ENCODE data around the gene CELA3B. TPM values are rescaled to one million over a fixed set of nuclear protein-coding genes. Genes with fewer than 3 reads are reported as not detected.
A peak's percentile ranks its signal among the peaks of the same experiment; 100 is the strongest.
"Not testable (repeated sequence)": the region's sequence is repeated elsewhere in the genome, so short reads cannot be mapped to it uniquely, and the experiment has no call there.

Gene CELA3B
- total and polyA plus RNA-seq, 4 donors: 0.50 TPM; not detected in 3

DNA sequence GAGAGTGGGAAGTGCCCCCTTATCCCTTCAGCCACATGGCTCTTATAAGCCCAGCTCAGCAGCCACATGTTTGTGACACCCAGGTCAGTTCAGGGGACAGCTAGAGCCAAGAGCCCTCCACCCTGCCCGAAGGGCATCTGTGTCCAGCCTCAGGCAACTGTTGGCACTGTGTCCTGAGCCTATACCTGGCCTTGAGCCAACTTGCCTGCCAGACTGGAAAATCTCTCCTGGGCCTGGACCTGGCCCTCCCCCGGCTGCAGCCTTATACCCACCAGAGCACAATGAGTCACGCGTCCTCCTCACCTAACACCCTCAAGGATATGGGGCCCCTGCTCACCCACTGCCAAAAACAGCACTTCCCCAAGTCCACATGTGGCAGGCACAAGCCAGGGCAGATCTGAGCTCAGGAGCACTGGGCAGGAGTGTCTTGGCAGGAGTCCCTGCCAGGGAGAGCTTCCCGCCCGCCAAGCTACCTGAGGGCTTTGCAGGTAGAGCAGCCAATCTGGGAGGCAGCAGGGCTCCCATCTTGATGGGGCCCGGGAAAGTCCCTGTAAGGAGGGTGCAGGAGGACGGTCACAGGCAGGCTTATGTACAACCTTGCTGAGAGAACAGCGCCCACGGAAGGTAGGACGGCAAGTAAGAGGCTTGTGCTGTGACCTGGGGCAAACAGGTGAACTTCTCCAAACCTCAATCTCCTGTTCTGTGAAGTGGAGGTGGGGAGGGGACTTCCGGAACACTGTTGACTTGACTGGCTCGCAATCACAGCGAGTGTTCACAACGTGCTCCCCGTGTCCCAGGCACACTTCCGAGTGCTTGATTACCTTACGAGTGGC lies 19.9 kb upstream of the CELA3B start:
- Histone ChIP-seq H3K27me3 (ENCODE audit: control insufficient read depth, insufficient read depth, low read length) (no peaks in the 10 kb centered on the region), H3K9me3 (ENCODE audit: control insufficient read depth, insufficient read depth, low read length) (no peaks in the 10 kb centered on the region), H3K4me1 (ENCODE audit: control insufficient read depth, insufficient read depth, low read length) (peaks cover 20% of the 10 kb centered on the region), H3K4me3 (ENCODE audit: low read depth, low read length) (no peak overlapping the region), H3K36me3 (ENCODE audit: control insufficient read depth, insufficient read depth, low read length) (no peaks in the 10 kb centered on the region), H3K27ac (ENCODE audit: low read depth, low read length) (no peak overlapping the region)
- WGBS (ENCODE audit: insufficient coverage): 78% methylated on average over 14 of the region's 18 CpGs
- DNase-seq (ENCODE audit: low read depth in 4 of 6, low spot score in 6 of 6): no peak

DNA sequence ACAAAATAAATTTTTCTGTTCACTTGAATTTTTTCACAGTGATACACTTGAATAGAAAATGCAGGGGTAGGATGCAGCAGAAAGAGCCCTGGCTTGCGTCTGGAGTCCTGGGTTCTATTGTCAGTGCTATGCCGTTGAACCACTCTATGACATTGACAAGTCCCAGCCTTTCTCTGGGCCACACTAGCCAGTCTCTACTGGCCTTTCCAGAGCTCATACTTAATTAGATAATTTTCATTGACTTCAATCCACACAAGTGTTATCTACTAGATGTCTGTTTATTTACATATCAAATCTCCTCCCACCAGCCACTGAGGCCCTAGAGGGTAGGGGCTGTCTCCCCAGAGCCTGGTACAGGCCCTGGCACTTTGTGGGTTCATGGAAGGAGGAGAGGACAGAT lies 15.5 kb upstream of the CELA3B start:
- no peak overlapping the region for H3K27ac ChIP-seq (ENCODE audit: low read depth, low read length)
- H3K9me3 ChIP-seq (ENCODE audit: control insufficient read depth, insufficient read depth, low read length): no peaks in the 10 kb centered on the region
- H3K27me3 ChIP-seq (ENCODE audit: control insufficient read depth, insufficient read depth, low read length): no peaks in the 10 kb centered on the region
- no peaks in the 10 kb centered on the region for H3K36me3 ChIP-seq (ENCODE audit: control insufficient read depth, insufficient read depth, low read length)
- DNase-seq (ENCODE audit: low read depth in 4 of 6, low spot score in 6 of 6): no peak
- 85% methylated on average over 2 of the region's 2 CpGs for WGBS (ENCODE audit: insufficient coverage)
- H3K4me3 ChIP-seq (ENCODE audit: low read depth, low read length): no peak overlapping the region
- peaks cover 10% of the 10 kb centered on the region for H3K4me1 ChIP-seq (ENCODE audit: control insufficient read depth, insufficient read depth, low read length)

DNA sequence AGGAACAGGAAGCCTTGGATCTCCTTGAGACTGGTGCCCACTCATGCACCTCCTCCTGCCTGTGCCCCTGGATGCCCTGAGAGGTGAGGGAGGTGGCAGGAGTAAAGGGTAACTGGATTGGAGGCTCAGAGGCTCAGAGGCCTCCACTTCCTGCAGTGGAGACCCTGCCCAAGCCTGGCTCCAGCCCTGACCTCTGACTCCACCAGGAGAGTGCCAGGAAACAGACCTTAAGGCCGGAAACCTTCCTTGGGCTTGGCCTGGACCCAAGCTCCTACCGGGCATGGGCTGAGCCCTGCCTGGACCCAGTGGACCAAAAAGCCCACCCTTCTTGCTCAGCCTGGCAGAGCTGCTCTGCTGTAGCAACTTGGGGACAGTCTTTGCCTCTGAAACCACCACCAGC lies 15.0 kb upstream of the CELA3B start:
- Histone ChIP-seq H3K4me1 (ENCODE audit: control insufficient read depth, insufficient read depth, low read length) (peaks cover 9% of the 10 kb centered on the region), H3K9me3 (ENCODE audit: control insufficient read depth, insufficient read depth, low read length) (no peaks in the 10 kb centered on the region), H3K36me3 (ENCODE audit: control insufficient read depth, insufficient read depth, low read length) (no peaks in the 10 kb centered on the region), H3K27me3 (ENCODE audit: control insufficient read depth, insufficient read depth, low read length) (no peaks in the 10 kb centered on the region), H3K27ac (ENCODE audit: low read depth, low read length) (no peak overlapping the region), H3K4me3 (ENCODE audit: low read depth, low read length) (no peak overlapping the region)
- no peak for DNase-seq (ENCODE audit: low read depth in 4 of 6, low spot score in 6 of 6)
- 82% methylated on average over 2 of the region's 2 CpGs for WGBS (ENCODE audit: insufficient coverage)

DNA sequence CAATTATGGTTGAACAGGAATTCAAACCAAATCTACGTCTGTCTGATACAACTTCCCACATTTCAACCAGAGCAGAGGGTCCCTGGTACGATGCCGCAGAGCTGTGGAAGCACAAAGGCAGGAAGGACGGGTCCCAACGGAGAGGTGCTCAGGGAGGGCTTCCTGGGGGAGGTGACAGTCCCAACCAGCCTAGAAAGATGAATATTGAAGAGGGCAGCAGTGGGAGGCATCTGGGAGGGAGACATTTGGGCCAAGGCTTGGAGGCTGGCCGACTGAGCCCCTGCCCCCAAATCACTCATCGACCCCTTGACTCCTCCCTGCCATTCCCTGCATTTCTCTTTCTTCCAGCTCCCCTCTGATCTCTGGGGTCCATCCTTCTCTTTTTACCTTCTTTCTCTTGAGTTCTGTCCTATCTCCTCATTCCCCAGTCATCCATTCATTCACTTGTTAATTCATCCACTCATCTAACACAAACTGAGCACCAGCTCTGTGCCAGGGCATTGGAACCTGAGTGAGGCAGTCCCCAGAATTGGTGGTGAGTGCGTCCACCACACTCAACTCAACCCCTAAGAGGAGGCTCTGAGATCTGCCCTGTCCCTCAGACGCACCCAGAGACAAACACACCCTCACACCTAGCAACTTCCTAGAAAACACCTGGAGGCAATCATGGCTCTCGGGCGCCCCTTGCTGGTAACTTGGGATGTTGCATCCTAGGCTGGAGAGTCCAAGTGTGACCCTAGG lies 13.2 kb upstream of the CELA3B start:
- peak in 5 of 6 donors; percentile 47 to 92 (median 62) for DNase-seq (ENCODE audit: low read depth in 4 of 6, low spot score in 6 of 6)
- H3K36me3 ChIP-seq (ENCODE audit: control insufficient read depth, insufficient read depth, low read length): no peaks in the 10 kb centered on the region
- no peak overlapping the region for H3K27ac ChIP-seq (ENCODE audit: low read depth, low read length)
- no peaks in the 10 kb centered on the region for H3K27me3 ChIP-seq (ENCODE audit: control insufficient read depth, insufficient read depth, low read length)
- 36% methylated on average over 9 of the region's 11 CpGs for WGBS (ENCODE audit: insufficient coverage)
- no peaks in the 10 kb centered on the region for H3K9me3 ChIP-seq (ENCODE audit: control insufficient read depth, insufficient read depth, low read length)
- H3K4me1 ChIP-seq (ENCODE audit: control insufficient read depth, insufficient read depth, low read length): peaks cover 3% of the 10 kb centered on the region
- no peak overlapping the region for H3K4me3 ChIP-seq (ENCODE audit: low read depth, low read length)

DNA sequence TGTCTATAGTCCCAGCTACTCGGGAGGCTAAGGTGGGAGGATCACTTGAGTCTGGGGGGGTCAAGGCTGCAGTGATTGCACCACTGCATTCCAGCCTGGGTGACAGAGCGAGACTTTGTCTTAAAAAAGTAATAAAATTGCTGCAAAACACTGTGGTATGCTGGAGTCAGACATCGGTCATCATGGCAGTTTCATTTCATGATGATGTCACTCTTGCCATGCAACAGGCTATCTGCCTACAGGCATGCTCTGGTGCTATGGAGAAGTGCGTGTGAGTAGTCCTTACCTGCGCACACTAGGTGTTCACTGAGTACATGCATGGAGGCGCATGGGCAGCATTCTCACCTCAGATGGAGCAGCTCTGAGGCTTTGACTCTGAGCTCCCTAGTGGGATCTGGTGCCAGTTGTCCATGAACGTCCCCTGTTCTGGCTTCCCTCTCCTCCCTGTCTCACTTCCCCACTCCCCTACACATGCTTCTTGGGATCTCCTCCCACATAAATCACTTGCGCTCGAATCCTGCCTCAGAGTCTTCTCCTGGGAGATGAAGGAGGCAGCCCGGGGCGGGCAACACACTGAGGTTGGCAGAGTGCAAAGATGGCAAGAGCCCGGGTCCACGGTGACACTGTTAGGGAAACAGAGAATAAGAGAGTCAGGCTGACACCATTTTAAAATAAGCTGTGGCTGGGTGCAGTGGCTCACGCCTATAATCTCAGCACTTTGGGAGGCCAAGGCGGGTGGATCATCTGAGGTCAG lies 10.4 kb upstream of the CELA3B start:
- no peak overlapping the region for H3K4me3 ChIP-seq (ENCODE audit: low read depth, low read length)
- H3K9me3 ChIP-seq (ENCODE audit: control insufficient read depth, insufficient read depth, low read length): no peaks in the 10 kb centered on the region
- DNase-seq (ENCODE audit: low read depth in 4 of 6, low spot score in 6 of 6): no peak
- H3K27ac ChIP-seq (ENCODE audit: low read depth, low read length): no peak overlapping the region
- H3K36me3 ChIP-seq (ENCODE audit: control insufficient read depth, insufficient read depth, low read length): no peaks in the 10 kb centered on the region
- H3K27me3 ChIP-seq (ENCODE audit: control insufficient read depth, insufficient read depth, low read length): no peaks in the 10 kb centered on the region
- H3K4me1 ChIP-seq (ENCODE audit: control insufficient read depth, insufficient read depth, low read length): peaks cover 3% of the 10 kb centered on the region
- WGBS (ENCODE audit: insufficient coverage): 82% methylated on average over 13 of the region's 15 CpGs

DNA sequence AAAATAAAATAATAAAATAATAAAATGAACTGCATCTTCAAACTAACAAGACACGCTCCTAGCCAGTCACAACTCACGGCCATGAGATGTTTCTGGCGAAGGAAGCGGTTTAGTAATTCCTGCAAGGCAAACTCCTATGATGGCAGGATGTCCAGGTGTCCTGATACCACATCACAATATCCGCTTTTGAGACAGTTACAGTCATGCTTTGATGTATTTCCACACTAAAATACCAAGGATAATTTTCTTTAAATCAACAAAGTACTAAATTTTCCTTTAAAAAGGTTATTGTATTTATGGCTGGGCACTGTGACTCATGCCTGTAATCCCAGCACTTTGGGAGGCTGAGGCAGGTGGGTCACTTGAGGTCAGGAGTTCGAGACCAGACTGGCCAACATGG lies 9.6 kb upstream of the CELA3B start:
- H3K4me3 ChIP-seq (ENCODE audit: low read depth, low read length); DNase-seq (ENCODE audit: low read depth in 4 of 6, low spot score in 6 of 6); H3K36me3 ChIP-seq (ENCODE audit: control insufficient read depth, insufficient read depth, low read length); H3K9me3 ChIP-seq (ENCODE audit: control insufficient read depth, insufficient read depth, low read length); H3K27me3 ChIP-seq (ENCODE audit: control insufficient read depth, insufficient read depth, low read length); H3K27ac ChIP-seq (ENCODE audit: low read depth, low read length); H3K4me1 ChIP-seq (ENCODE audit: control insufficient read depth, insufficient read depth, low read length): not testable (repeated sequence)
- 100% methylated on average over 3 of the region's 6 CpGs for WGBS (ENCODE audit: insufficient coverage)

DNA sequence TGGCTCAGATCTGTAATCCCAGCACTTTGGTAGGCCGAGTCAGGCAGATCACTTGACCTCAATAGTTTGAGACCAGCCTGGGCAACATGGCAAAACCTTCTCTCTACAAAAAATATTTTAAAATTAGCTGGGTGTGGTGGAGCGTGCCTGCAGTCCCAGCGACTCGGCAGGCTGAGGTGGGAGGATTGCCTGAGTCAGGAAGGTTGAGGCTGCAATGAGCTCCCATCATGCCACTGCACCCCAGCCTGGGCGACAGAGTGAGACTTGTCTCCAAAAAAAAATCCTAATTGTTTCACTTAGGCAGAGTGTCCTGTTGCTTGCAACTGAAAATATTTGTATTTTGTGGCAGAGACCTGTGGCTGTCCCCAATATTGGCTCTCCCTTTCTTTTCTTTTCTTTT lies 7.8 kb upstream of the CELA3B start:
- not testable (repeated sequence) for H3K4me3 ChIP-seq (ENCODE audit: low read depth, low read length); DNase-seq (ENCODE audit: low read depth in 4 of 6, low spot score in 6 of 6); H3K27me3 ChIP-seq (ENCODE audit: control insufficient read depth, insufficient read depth, low read length); H3K4me1 ChIP-seq (ENCODE audit: control insufficient read depth, insufficient read depth, low read length); H3K36me3 ChIP-seq (ENCODE audit: control insufficient read depth, insufficient read depth, low read length); H3K27ac ChIP-seq (ENCODE audit: low read depth, low read length); H3K9me3 ChIP-seq (ENCODE audit: control insufficient read depth, insufficient read depth, low read length)
- WGBS (ENCODE audit: insufficient coverage): 88% methylated on average over 3 of the region's 5 CpGs

DNA sequence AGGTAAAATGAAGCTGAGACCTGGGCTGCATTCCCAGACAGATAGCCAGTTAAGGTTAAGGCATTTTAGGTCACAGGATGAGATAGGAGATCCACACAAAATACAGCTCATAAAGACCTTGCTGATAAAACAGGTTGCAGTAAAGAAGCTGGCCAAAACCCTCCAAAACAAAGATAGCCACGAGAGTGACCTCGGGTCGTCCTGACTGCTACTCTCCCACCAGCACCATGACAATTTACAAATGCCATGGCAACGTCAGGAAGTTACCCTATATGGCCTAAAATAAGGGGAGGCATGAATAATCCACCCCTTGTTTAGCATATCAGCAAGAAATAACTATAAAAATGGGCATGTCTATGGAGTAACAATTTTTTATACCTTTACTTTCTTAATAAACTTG lies 6.3 kb upstream of the CELA3B start:
- H3K27ac ChIP-seq (ENCODE audit: low read depth, low read length); H3K27me3 ChIP-seq (ENCODE audit: control insufficient read depth, insufficient read depth, low read length); H3K9me3 ChIP-seq (ENCODE audit: control insufficient read depth, insufficient read depth, low read length); DNase-seq (ENCODE audit: low read depth in 4 of 6, low spot score in 6 of 6); H3K4me1 ChIP-seq (ENCODE audit: control insufficient read depth, insufficient read depth, low read length); H3K36me3 ChIP-seq (ENCODE audit: control insufficient read depth, insufficient read depth, low read length); H3K4me3 ChIP-seq (ENCODE audit: low read depth, low read length): not testable (repeated sequence)
- WGBS (ENCODE audit: insufficient coverage): no CpG with 5 or more reads among the region's 4 CpGs

DNA sequence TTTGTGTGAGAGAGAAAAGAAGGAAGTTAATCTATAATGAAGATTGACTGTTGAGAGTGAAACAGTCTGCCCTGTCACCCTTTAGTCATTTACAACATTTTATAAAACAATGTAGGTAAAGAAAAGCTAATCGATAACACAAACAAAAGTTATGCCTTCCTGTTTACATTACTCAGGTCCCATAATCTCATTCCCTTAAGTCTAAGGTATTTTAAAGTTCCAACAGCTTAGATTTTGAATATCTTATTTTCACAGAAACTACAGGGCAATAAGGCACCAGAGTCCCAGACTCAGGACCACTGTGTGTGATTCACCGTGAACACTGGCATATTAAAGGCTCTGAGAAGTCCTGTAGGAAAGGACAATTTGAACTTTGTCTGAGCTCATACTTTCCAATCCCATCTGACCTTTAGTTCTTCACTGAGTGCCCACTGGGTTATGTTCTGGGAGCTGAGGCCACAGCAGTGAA lies 3.8 kb upstream of the CELA3B start:
- H3K27me3 ChIP-seq (ENCODE audit: control insufficient read depth, insufficient read depth, low read length); DNase-seq (ENCODE audit: low read depth in 4 of 6, low spot score in 6 of 6); H3K36me3 ChIP-seq (ENCODE audit: control insufficient read depth, insufficient read depth, low read length); H3K9me3 ChIP-seq (ENCODE audit: control insufficient read depth, insufficient read depth, low read length); H3K4me1 ChIP-seq (ENCODE audit: control insufficient read depth, insufficient read depth, low read length); H3K27ac ChIP-seq (ENCODE audit: low read depth, low read length); H3K4me3 ChIP-seq (ENCODE audit: low read depth, low read length): not testable (repeated sequence)
- 80% methylated on average over 1 of the region's 2 CpGs for WGBS (ENCODE audit: insufficient coverage)

Data from spinal cord (tissue), 10 donors.